Measurements from ENCODE around the gene MR1.

GRCh38 chr1:181075766-181076350 is 42.1 kb downstream of the MR1 start:
- TF ChIP-seq CTCF (conservative IDR thresholded peaks at IDR 0.05; ENCODE audit: low read length) (no peak), EZH2phosphoT487 (IDR thresholded peaks at IDR 0.05; ENCODE audit: borderline replicate concordance, low read depth, low read length) (no peak)
